WTC11 (cell line): ENCODE data around the gene ARHGEF10L.
A peak's percentile ranks its signal among the peaks of the same experiment; 100 is the strongest.

Experiments used
- CTCF ChIP-seq: fragments of 200-600 bp; IDR thresholded peaks from 2 replicates; pipeline ENCODE4 v1.8.0; 2022; ENCODE audit warnings: antibody characterized with exemption
- ESRRA ChIP-seq: sonication (generic); formaldehyde crosslinking; IDR thresholded peaks from 2 replicates; pipeline ENCODE4 v1.8.1; 2022; ENCODE audit warnings: mild to moderate bottlenecking, missing genetic modification reagents, borderline replicate concordance
- MAX ChIP-seq: sonication (generic); formaldehyde crosslinking; IDR thresholded peaks from 2 replicates; pipeline ENCODE4 v1.8.0; 2022; ENCODE audit warnings: mild to moderate bottlenecking, missing genetic modification reagents
- NR1H2 ChIP-seq: sonication (generic); formaldehyde crosslinking; IDR thresholded peaks from 2 replicates; pipeline ENCODE4 v1.9.0; 2021; ENCODE audit warnings: mild to moderate bottlenecking, moderate library complexity, missing genetic modification reagents
- SP1 ChIP-seq: sonication (generic); formaldehyde crosslinking; conservative IDR thresholded peaks from 2 replicates; pipeline ENCODE4 v1.8.1; 2022; ENCODE audit warnings: missing genetic modification reagents
- ZNF138 ChIP-seq: sonication (generic); formaldehyde crosslinking; conservative IDR thresholded peaks from 2 replicates; pipeline ENCODE4 v1.8.1; 2022; ENCODE audit warnings: mild to moderate bottlenecking, moderate library complexity, missing genetic modification reagents
- TF ChIP-seq, protein P1 (sequence below): sonication (generic); formaldehyde crosslinking; IDR thresholded peaks from 2 replicates; pipeline ENCODE4 v1.8.1; 2023; ENCODE audit warnings: mild to moderate bottlenecking, missing genetic modification reagents, moderate library complexity

DNA sequence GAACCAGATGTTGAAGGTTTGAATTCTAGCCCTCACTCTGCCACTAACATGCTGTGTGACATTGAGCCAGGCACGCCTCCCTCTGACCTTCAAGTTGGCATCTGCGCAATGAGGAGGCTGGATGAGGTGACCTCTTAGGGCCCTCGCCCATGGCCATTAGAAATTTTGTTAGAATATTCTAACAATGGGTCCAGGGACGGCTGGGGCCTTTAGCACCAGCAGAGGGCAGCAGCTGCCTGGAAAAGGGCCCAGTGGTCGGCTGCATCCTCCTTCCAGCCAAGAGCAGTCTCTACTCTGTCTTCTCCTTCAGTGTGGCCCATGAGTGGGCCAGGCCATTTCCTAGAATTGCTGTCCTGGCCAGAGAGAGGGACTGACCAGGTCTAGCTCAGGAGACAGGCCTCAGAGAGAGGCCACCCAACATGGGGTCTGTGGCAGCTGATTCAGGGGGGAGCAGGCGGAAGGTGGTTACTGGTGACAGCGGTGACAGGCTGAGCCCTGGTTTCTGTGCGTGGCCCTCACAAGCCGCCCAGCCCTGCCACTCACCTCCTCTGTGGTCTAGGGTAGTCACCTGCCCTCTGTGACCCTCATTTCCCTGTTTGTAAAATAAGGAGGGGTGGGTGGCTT, 114.3 kb downstream of the ARHGEF10L start:
- no peak for TF ChIP-seq SP1 (CRISPR knock-in tag)
- TF ChIP-seq CTCF, result peak; percentile 61; the same call in 1 of the 2 replicates
- TF ChIP-seq ESRRA (CRISPR knock-in tag), result no peak
- TF ChIP-seq NR1H2 (CRISPR knock-in tag), result no peak
- no peak for TF ChIP-seq ZNF138 (CRISPR knock-in tag)
- TF ChIP-seq MAX (CRISPR knock-in tag), result no peak
- TF ChIP-seq, protein P1, sequence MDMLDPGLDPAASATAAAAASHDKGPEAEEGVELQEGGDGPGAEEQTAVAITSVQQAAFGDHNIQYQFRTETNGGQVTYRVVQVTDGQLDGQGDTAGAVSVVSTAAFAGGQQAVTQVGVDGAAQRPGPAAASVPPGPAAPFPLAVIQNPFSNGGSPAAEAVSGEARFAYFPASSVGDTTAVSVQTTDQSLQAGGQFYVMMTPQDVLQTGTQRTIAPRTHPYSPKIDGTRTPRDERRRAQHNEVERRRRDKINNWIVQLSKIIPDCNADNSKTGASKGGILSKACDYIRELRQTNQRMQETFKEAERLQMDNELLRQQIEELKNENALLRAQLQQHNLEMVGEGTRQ (CRISPR knock-in tag), result no peak
